Epithelial cell of esophagus (primary cell): ENCODE measurements around the gene PRMT2.

Experiments
- DNase-seq: peaks from one replicate; pipeline ENCODE4 v3.0.0; 2010; ENCODE audit warnings: low read depth
- H3K4me3 ChIP-seq: 2 replicates; pipeline ENCODE4 v1.5.1; 2011; ENCODE audit warnings: mild to moderate bottlenecking, low read length, control low read depth
- CTCF ChIP-seq: IDR thresholded peaks from 2 replicates; pipeline ENCODE4 v1.5.1; 2011; ENCODE audit warnings: low read depth, mild to moderate bottlenecking, low read length, control low read depth, inconsistent platforms; ENCODE audit not compliant: insufficient read depth; ENCODE audit errors: missing control alignments

The PRMT2 gene

GRCh38 chr21:46662367-46662654 lies 26.8 kb downstream of the PRMT2 start:
- DNase-seq, result no peak
- no peak overlapping the region for H3K4me3 ChIP-seq
- TF ChIP-seq CTCF, result no peak

- peak; percentile 51 for DNase-seq
- H3K4me3 ChIP-seq, result no peak overlapping the region
- no peak for TF ChIP-seq CTCF
These were observed 27.5 kb downstream of the PRMT2 start for GRCh38 chr21:46662765-46663500.

- DNase-seq, result peak; percentile 85
- H3K4me3 ChIP-seq, result no peak overlapping the region
- TF ChIP-seq CTCF, result no peak
These were observed 28.3 kb downstream of the PRMT2 start for GRCh38 chr21:46663754-46664153.

GRCh38 chr21:46664316-46664995 lies 29.0 kb downstream of the PRMT2 start:
- no peak for TF ChIP-seq CTCF
- H3K4me3 ChIP-seq, result no peak overlapping the region
- DNase-seq, result no peak

GRCh38 chr21:46665566-46665965 lies 30.1 kb downstream of the PRMT2 start:
- no peak for TF ChIP-seq CTCF
- no peak overlapping the region for H3K4me3 ChIP-seq
- DNase-seq, result no peak

- DNase-seq, result peak; percentile 65
- peak overlapping the region; percentile 60 for H3K4me3 ChIP-seq
- no peak for TF ChIP-seq CTCF
These were observed 31.7 kb downstream of the PRMT2 start for GRCh38 chr21:46666941-46667740.
